ENCODE measurements around the gene TRIOBP. TPM values are rescaled to one million over a fixed set of nuclear protein-coding genes. Genes with fewer than 3 reads are reported as not detected.

TRIOBP gene
- total and polyA plus RNA-seq, 2 of the 13 experiments (the other 11 are each of a cell fraction or from before 2014, with no cell fraction given), result 6.1 to 15.4 TPM

- TF ChIP-seq ZNF687 (CRISPR knock-in tag; IDR thresholded peaks at IDR 0.05) (peak; percentile 84), GLMP (CRISPR knock-in tag; IDR thresholded peaks at IDR 0.05; ENCODE audit: borderline replicate concordance) (no peak), PCBP2 (optimal IDR thresholded peaks at IDR 0.05; ENCODE audit: low read depth, low read length, poor library complexity, severe bottlenecking) (no peak), ZSCAN22 (CRISPR knock-in tag; IDR thresholded peaks at IDR 0.05) (peak; percentile 84), CERS6 (CRISPR knock-in tag; IDR thresholded peaks at IDR 0.05) (no peak), BRF2 (CRISPR knock-in tag; IDR thresholded peaks at IDR 0.05) (0 out of 2 replicates have a peak, but pooled peaks have one; percentile 51), ZFP36L1 (CRISPR knock-in tag; IDR thresholded peaks at IDR 0.05) (peak; percentile 61; the same call in 1 of the 2 replicates), ZNF430 (CRISPR knock-in tag; IDR thresholded peaks at IDR 0.05) (peak; percentile 93), HOXA7 (CRISPR knock-in tag; IDR thresholded peaks at IDR 0.05) (no peak), ZNF775 (CRISPR knock-in tag; IDR thresholded peaks at IDR 0.05; ENCODE audit: borderline replicate concordance) (no peak), ZSCAN25 (CRISPR knock-in tag; IDR thresholded peaks at IDR 0.05) (peak; percentile 63; the same call in 1 of the 2 replicates), FOSL1 (CRISPR knock-in tag; IDR thresholded peaks at IDR 0.05; ENCODE audit: borderline replicate concordance) (no peak), ZFP62 (CRISPR knock-in tag; IDR thresholded peaks at IDR 0.05) (0 out of 2 replicates have a peak, but pooled peaks have one; percentile 34), GTF3A (CRISPR knock-in tag; conservative IDR thresholded peaks at IDR 0.05) (no peak), RFX1 (IDR thresholded peaks at IDR 0.05) (no peak), CHD2 (IDR thresholded peaks at IDR 0.05; ENCODE audit: low read depth, low read length) (peak; percentile 17; the same call in 1 of the 2 replicates), NFRKB (IDR thresholded peaks at IDR 0.05) (no peak), ZNF451 (CRISPR knock-in tag; IDR thresholded peaks at IDR 0.05) (0 out of 2 replicates have a peak, but pooled peaks have one; percentile 40), CBX1 (IDR thresholded peaks at IDR 0.05; ENCODE audit: low read depth) (peak; percentile 90), FOXK2 (IDR thresholded peaks at IDR 0.05) (no peak), HDAC1 (CRISPR knock-in tag; IDR thresholded peaks at IDR 0.05) (no peak), ZNF879 (CRISPR knock-in tag; IDR thresholded peaks at IDR 0.05) (peak; percentile 64; the same call in 1 of the 2 replicates), ZNF570 (CRISPR knock-in tag; IDR thresholded peaks at IDR 0.05; ENCODE audit: borderline replicate concordance) (no peak)
Observed at GRCh38 chr22:37804881-37805809, 108.3 kb downstream of the TRIOBP start (continued).
